ENCODE measurements around the gene BCAP29.

Gene BCAP29

DNA sequence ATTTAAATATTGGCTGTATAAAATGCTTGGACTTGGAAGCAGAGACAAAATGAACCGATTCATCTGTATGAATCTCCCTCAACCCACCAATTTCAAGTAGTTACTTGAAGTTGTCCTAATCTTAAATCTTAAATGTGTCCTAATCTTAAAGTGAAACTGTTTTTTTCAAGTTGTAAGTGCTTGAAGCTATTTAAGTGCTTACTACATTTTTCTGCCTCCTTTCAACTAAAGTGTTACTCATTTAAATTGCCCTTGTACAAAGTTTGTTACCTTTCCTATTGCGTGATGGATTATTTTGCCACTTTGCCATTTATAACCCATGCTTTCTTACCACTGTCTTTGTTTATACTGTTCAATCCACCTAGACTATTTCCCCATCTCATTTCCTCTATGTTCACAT lies 2.8 kb downstream of the BCAP29 start:
- DNase-seq, result no peak

DNA sequence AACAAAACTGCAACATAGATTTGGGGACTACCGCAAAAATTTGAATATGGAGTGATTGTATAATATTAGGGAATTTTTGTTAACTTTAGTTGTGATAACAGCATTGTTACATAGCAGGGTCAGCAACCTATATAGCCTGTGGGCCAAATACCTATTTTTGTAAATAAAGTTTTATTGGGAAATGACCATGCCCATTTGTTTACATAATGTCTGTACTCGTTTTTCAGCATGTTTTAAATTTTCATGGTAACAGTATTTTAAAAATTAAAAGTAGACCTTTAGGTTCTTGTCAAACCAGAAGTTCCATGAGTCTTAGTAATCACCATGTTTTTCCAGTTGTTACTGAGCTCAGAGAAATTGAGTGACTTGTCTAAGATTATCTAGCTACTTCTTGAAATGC lies 4.7 kb downstream of the BCAP29 start:
- no peak for DNase-seq

DNA sequence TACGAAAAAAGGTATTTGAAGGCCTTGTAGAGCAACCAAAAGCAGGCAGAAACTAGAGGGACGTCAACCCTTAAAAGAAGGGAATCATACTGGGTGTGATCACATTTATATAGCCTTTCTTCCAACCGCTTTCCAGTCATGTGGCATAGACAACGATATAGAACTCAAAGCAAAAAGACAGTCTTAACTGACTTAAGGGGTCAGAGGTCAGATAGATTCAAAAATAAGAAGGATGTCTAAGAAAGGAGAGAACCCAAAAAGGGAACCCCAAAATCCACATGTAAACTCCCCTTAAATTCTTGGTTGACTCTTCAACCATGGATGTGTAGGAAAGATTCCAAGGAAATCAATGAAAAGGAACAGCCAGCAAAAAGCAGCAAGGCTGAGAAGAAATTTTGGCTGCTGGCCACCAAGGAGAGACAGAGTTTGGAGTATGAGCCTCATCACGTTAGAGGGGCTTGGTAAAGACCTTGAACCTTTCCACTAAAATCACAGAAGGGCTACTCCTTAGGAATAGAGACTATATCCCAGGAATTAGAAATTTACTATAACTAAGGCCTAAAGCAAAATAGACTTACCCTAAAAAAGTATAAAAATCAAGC lies 8.6 kb downstream of the BCAP29 start:
- DNase-seq, result no peak

DNA sequence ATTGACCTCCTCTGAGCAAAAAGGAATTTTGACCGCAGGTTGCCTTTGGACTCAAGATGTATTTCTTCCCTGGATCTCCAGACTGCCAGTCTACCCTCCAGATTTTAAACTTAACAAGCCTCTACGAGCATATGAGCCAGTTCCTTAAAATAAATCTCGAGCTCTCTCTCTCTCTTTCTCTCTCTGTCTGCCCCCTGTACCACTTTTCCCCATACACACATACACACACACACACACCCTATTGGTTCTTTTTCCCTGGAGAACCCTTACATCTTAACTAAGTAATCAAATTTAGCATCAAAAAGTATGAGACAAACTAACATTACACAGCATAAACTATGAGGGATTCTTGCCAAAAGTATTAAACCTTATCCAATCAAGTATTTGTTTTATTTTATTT lies 11.4 kb downstream of the BCAP29 start:
- DNase-seq, result no peak

DNA sequence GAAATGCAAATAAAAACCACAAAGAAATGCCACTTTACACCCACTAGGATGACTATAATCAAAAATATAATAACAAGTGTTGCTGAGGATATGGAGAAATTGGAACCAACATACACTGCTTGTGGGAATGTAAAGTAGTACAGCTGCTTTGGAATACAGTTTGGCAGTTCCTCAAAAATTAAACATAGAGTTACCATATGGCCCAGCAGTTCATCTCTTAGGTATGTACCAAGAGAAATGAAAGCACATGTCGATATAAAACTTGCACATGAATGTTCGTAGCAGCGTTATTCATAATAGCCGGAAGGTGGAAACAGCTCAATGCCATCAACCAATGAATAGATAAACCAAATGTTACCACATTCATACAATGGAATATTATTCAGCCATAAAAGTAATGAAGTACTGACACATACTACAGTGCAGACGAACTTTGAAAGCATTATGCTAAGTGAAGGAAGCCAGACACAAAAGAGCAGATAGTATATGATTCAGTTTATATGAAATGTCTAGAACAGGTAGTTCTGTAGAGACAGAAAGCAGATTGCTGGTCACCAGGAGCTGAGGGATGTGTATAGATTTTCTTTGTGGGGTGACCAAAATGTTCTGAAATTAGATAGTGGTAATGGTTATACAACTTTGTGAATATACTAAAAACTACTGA lies 12.4 kb downstream of the BCAP29 start:
- DNase-seq, result no peak

DNA sequence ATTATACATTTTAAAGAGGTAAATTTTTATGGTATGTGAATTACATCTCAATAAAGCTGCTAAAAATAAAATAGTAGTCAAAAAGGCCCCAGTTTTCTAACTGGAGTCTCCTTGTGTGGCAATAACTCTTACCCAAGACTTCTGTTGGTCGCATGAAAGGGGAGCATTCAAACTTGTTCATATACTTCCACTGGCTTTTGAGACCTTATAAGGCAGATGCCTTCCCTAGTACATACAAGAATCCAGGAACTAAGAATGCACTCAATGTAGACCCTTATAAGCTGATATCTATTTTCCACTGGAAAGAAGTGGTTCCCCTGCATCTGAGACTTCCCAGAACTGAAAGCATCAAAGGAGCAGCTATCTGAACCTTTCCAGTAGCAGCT lies 13.0 kb downstream of the BCAP29 start:
- no peak for DNase-seq

DNA sequence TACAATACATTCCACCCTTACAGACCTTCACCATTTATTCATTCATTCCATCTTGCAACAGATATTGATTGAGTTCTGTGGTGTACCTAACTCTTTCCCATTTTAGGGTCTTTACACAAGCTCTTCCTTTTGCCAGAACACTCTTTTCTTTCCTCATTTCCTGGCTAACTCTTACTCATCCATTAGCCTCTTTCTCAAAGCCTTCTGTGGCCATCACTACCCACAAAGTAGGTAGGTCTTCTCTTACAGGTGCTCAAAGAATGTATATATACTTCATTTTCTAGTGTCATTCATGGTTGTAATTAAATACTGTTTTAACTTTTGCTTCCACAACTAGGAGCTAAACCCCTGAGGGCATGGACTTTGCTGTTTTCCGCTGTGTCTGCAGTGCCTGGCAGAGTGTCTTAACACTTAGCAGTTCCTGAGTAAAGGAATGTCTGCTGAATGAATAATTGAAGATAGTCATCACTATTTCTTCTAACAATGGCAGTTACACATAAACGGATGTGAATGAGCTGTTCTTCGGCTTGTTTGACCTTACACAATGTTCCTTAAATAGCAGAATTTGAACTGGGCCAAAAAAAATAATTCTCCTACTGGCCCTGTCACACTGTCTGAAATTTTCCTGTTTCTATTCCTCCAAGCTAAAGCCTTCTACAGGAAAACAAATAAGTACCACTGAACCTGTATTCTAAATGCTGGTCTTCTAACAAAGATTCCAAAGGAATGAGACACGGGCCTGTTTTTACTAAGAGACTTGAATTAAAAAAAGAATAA lies 15.1 kb downstream of the BCAP29 start:
- no peak for DNase-seq

DNA sequence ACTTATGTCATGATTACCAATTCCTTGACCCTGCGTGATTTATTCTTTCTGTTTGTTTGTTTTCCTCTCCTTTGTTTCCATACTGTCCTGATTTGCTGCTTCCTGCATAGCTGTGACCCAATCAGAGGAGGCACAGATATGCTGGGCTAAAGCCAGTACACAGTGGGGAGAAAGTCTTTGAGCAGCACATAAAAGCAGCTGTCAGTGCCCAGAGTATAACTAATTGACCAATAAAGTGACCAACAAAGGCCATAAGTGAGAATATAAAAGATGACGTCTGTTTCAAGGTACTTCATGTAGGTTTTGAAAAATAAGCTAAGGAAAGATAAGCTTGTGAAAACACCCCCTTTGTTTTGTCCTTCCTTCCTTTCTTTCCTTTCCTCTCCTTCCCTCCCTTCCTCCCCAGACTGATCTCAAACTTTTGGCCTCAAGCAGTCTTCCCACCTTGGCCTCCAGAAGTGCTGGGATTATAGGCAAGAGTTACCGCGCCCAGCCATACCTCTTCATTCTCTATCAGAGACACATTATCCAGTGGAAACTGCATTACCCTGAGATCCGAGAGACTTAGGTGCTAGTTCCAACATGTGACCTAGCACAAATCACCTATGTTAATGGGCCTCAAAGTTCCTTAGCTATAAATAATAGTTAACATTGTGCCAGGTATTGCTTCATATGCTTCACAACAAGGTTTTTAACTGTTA lies 17.0 kb downstream of the BCAP29 start:
- DNase-seq, result no peak

DNA sequence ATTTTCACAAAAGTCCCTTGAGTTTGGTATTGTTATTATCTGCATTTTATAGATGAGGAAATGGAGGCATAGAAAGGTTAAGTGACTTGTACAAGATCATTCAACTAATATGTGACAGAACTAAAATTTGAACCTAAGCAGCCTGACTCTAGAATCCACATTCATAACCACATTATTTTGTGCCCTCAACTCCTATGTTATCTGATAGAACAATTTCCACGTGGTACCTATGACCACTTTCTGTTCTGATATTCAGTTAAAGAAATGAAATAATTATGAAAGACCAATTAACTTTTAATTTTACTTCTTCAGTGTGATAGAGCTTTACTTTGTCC lies 17.5 kb downstream of the BCAP29 start:
- no peak for DNase-seq

DNA sequence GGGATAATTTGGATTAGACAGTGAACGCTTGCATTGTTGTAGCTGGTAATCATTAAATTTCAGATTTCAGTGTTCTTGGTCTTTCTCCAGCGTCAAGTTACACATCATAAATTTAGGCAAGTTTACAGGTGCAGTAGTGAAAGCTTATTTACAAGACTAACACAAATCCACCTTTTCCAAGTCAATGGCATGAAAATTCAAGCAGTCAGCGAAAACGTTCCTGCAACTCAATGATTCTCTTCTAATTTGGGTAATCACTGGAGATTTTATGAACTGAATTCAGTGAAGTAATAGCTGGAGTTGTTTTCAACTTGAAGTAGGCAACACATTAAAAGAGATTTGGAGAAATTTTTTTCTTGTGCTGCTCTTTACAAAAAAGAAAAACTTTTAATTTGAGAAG lies 17.9 kb downstream of the BCAP29 start:
- no peak for DNase-seq

DNA sequence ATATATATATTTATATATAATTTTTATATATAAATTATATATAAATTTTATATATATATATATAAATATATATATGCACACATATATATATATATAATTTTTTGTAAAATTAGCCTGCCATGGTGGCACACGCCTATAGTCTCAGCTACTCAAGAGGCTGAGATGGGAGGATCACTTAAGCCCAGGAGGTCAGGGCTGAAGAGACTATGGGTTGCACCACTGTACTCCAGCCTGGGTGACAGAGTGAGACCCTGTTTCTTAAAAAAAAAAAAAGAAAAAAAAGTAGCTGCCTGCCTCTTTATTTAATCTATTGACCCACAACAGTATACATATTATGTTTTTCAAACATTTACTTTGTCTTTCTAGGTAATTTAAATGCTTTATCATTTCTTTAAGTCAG lies 19.2 kb downstream of the BCAP29 start:
- DNase-seq, result no peak

DNA sequence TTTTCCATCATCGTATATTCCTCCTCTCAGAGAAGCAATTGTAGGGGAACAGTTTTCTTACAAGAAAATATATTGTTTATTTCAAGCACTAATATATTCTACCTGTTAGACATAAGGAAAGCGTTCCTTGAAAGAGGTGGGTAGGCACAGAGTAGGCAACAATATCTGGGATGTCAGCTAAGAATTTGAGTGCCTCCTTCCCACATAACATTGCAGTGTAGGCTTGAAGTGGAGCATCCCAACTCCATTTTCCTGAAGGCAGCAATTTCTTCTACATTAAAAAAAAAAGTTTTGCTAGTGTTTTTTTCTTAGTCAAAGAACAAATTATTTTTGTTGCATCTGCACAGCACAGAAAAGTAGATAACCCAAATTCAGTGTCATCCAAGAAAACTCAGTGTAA lies 20.8 kb downstream of the BCAP29 start:
- DNase-seq, result no peak

DNA sequence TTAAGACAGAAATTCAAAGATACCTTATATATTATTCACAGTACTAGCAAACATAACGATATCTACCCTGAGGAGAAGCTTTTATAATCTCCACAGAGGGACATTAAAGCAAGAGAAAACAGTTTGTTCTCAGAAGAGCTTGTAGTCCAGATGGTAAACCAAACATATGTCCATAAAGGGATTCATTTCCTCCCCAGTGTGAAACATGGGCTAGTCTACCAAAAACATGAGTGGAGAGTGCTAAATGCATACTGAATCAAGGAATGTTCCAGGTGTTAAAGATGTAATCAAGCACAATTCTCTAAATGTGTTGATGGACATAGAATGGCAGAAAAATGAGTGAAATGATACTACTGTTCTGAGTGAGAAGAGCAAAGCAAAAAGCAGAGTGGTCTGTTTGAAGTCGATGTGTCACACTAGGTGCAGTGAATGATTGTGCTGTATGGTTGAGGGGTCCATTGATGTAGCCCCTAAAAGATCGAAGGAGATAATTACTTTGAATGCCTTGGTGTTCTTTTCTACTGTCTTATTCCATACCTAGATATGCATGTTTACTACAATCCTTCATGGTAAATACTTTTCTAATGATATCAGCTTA lies 25.3 kb downstream of the BCAP29 start:
- no peak for DNase-seq

DNA sequence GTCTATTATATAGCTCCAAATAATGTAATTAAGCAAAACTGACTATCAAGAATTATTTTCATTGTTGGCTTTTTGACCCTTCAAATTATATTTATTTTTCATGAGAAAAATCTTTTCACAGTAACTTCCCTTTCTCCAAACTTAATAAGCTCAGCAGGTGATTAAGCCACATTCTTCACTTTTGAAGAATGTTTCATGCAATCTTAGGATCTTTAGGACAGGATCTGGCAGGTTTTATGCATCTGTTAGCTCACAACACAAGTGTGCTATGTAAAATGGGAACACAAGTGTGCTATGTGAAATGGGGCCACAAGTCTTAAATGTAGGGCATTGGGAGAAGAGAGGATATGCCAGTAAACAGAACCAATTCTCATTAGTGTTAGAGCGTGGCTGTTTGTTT lies 26.3 kb downstream of the BCAP29 start:
- DNase-seq, result no peak

DNA sequence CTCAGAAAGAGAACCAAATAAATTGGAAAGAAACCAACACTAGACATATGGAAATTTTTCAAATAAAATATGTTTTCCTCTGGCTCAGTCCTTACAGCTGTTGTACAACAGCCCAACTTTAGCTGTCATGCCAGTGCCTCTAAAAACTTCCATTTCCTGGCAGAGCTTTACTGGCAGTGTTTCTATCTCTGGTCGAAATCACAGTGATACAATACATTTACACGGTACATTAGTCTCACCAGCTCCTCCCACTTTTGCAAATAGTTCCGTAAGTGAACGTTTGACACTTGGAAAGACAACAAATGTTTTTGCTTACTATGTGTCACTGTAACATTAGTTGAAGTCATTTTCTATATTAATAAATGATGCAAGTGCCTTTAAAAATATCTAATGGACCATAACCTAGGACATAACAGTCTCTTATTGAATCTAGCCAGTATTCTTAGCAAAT lies 29.8 kb downstream of the BCAP29 start:
- DNase-seq, result no peak

DNA sequence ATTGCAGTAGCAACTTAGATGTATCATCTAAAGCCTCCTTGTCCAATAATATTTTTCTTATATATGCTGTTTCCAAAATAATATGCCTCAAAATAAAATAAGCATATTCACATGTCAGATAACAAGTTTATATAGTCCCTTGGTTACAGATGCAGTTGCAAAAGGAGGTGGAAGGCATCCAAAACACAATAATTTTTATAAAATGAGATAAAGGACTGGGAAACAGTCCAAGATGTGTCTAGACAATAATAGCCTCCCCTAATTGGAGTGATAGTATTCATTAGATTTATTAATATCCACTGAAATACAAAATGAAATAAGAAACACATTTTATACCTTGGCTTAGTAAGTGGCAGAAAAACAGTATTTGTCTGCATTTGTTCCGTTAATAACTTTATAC lies 30.3 kb downstream of the BCAP29 start:
- no peak for DNase-seq

DNA sequence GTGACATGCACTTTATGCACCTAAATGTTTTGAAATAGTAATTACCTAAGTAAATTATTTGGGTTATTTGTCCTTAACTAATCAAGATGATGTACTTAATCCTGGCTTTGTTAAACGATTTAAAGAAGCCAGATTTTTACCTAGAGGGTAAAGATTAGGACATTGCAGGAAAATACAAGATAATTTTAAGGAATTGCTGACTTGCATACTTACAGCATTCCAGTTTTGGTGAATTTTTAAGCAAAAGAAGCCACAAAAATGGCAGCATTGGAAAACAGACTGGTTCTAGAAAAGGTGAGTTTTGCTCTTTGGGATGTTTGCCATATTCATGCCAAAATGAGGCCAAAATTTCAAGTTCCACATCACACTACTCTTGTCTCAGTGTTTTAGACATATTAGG lies 33.4 kb downstream of the BCAP29 start:
- DNase-seq, result no peak

DNA sequence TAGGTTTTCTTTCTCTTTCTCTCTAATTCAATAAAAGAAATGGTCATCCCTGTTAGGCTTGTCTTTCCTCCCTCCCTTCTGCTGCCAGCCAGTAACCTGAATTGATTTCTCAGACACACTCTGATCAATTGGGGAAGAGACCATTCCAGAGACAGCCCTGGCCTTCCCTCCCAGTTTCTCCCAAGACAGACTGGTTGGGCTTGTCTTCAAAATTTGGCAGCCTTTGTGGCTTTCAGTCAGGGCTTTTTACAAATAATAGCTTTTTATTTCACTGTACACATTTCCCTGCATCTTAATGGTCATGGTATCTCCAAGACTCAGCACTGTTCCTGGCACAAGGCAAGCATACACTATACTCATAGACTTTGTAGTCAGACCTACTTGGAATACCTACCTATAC lies 33.9 kb downstream of the BCAP29 start:
- no peak for DNase-seq

DNA sequence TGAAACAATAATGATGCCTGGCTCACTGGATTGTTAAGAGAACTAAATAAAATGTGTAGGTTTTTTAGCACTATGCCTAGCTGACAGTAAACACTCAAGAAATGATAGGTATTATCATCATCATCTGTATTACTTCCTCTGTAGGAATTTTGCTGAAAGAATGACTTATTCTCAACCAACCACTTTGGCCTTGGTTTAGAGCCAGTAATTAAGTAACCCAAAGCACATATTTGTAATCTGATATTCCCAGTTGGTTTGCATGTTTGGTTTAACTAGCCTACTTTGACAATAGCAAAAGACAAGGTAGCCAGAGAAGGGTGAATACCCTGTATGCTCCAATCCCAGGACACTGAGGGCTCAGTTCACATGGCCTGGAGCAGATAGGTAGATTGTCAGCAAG lies 34.4 kb downstream of the BCAP29 start:
- DNase-seq, result no peak

DNA sequence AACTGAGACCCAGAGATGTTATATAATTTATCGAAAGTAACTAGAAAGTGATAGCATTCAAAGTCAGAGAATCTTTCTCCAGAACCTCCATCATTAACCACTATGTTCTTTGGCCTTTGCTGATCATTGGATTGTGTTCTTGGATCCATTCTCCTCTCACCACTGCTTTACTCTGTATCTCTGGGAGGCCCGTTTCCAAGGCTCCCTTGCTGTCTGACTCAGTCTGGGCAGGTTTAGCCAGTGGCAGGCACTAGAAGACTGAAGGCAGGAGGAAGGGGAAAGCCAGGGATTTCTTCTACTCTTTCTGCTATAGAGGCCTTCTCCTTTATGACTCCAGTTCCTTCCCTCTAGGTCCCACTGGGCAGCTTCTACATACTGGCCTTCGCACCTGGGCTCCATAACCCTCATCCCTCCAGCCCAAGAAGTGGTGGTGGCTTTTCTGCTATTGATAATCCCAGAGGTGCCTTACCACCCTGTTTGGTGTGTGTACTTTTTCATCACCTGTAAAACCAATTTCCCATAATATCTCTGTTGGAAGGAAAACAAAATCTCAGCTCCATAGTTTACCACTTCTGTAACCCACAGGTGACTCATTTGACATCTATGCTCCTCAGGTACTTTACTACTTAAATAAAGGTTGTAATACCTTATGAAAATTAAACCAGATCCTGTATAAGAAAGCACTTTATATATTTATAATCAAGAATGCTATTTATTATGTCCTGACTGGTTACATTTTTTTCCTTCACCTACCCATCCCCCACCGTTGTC lies 36.0 kb downstream of the BCAP29 start:
- no peak for DNase-seq

DNA sequence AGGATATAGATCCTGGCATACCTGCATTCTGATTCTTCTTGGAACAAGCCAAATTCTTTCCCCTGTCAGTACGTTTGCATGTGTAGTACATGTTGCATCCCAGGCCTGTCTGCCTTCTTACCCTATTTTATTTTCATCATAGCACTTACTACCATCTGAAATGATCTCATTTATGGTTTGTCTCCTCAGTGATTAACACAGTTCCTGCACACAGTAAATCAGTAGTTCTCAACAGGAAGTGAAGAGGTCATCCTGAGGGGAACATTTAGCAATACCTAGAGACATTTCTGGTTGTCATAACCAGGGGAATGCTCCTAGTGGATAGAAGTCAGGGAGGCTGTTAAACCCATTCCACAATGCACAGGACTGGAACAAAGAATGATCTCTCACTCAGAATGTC lies 42.4 kb downstream of the BCAP29 start:
- DNase-seq, result no peak

DNA sequence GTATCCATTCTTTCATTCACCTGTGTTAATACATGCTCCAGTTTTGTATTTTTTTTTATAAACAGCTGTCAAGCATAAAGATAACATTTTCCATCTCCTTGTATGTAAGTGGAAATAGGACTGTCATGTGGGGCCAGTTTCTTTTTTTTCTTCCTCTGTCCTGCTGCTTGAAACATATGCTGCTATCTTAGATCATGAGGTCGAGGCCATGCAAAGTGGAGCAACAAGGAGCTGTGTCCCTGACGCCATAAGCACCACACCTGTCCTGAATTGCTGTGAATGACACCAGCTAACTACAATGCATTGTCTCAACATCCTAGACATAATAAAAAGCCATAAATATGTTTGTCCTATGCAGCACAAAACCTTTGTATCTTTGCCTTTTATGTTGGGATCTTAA lies 42.8 kb downstream of the BCAP29 start:
- no peak for DNase-seq

DNA sequence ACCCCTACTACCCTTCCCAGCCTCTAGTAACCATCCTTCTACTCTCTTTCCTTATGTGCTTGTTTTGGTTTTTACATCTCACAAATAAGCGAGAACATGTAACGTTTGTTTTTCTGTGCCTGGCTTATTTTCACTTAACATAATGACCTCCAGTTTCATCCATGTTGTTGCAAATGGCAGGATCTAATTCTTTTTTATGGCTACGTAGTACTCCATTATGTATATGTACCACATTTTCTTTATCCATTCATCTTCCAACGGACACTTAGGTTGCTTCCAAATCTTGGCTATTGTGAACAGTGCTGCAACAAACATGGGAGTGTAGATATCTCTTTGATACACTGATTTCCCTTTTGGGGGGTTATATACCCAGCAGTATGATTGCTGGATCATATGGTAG lies 47.0 kb downstream of the BCAP29 start:
- no peak for DNase-seq
